ENCODE measurements around the gene ACIN1. TPM values are rescaled to one million over a fixed set of nuclear protein-coding genes. Genes with fewer than 3 reads are reported as not detected.

ACIN1 gene
- polyA plus RNA-seq, 4 donors: 53.8 to 228 (median 84.7) TPM

DNA sequence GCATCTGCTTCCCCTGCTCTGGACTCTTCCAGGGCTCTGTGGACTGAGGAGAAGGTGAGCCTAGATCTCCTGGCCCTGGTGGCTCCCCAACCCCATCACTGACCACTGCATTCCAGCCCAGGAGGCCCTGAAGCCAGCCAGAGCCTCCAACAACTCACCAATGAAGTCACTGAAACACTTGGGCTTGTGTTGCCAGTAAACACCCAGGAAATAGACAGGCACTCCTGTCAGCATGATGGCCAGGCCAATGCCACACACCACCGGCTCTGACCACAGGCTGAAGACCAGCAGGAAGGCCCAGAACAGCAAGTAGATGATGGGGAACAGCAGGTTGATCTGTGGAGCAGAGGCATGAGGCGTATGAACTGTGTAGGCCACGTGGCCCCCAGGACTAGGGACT, 32.9 kb upstream of the ACIN1 start:
- 80 to 91% (median 83%) methylated on average over 3 of the region's 3 CpGs for WGBS, 3 donors

DNA sequence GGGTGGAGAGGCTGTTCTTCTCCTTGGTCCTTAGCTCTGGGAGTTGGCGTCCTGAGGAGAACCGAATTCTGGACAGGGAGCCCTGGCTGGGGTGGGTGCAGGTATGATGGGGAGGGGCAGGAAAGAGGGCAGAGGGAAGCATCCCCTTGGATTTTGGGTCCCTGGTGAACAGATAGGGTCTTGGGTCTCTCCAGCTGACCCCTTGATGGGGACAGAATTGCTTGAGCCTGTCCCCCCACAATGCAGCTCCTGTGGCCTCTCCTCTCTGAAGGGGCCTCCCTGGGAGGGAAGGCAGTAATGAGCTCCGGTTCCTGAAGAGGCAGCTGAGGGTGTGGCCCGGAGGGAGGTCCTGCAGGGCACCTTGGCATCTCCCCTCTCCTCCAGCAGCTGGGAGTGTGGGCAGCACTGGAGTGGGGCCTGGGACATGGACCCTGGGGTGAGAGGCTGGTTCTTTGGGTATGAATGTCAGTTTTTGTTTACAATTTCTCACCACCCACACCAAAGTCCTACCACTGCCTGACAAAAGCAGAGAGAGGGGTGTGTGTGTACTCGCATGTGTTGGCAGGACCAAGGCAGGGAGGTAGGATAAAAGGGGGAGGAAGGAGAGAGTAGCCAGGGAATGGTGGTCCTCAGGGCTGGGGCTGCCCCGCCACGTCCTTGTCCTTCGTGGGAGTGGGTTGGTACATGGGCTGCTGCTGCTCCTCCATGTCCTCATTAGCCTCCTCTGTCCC, 31.8 kb upstream of the ACIN1 start:
- DNase-seq (no peak), FAIRE-seq (no peak)
- Histone ChIP-seq H3K4me3 (ENCODE audit: low read depth in 1 of 3, low read length in 3 of 3) (no peak overlapping the region), H3K27me3 (ENCODE audit: control insufficient read depth in 3 of 3, insufficient read depth in 3 of 3, low read length in 3 of 3) (no peaks in the 10 kb centered on the region), H3K9me3 (ENCODE audit: control insufficient read depth in 2 of 2, insufficient read depth in 1 of 2, low read depth in 1 of 2, low read length in 1 of 2) (no peaks in the 10 kb centered on the region), H3K36me3 (ENCODE audit: control insufficient read depth in 3 of 3, insufficient read depth in 2 of 3, low read depth in 1 of 3, low read length in 3 of 3) (peaks cover 4 to 47% (median 4%) of the 10 kb centered on the region in 3 donors), H3K4me1 (ENCODE audit: control insufficient read depth in 3 of 3, insufficient read depth in 2 of 3, low read depth in 1 of 3, low read length in 2 of 3) (peaks cover 0 to 7% (median 0%) of the 10 kb centered on the region in 3 donors), H3K27ac (ENCODE audit: low read depth in 1 of 3, low read length in 2 of 3) (no peak overlapping the region)
- 84 to 87% (median 86%) methylated on average over 8 of the region's 8 CpGs for WGBS, 3 donors

More for the DNA sequence above, 32.9 kb upstream of the ACIN1 start:
- H3K27ac ChIP-seq (ENCODE audit: low read depth in 1 of 3, low read length in 2 of 3): no peak overlapping the region
- no peak for FAIRE-seq
- H3K36me3 ChIP-seq (ENCODE audit: control insufficient read depth in 3 of 3, insufficient read depth in 2 of 3, low read depth in 1 of 3, low read length in 3 of 3): peaks cover 4 to 53% (median 4%) of the 10 kb centered on the region in 3 donors
- no peak overlapping the region for H3K4me3 ChIP-seq (ENCODE audit: low read depth in 1 of 3, low read length in 3 of 3)
- no peak for DNase-seq
- H3K4me1 ChIP-seq (ENCODE audit: control insufficient read depth in 3 of 3, insufficient read depth in 2 of 3, low read depth in 1 of 3, low read length in 2 of 3): no peaks in the 10 kb centered on the region
- no peaks in the 10 kb centered on the region for H3K27me3 ChIP-seq (ENCODE audit: control insufficient read depth in 3 of 3, insufficient read depth in 3 of 3, low read length in 3 of 3)
- H3K9me3 ChIP-seq (ENCODE audit: control insufficient read depth in 2 of 2, insufficient read depth in 1 of 2, low read depth in 1 of 2, low read length in 1 of 2): no peaks in the 10 kb centered on the region

DNA sequence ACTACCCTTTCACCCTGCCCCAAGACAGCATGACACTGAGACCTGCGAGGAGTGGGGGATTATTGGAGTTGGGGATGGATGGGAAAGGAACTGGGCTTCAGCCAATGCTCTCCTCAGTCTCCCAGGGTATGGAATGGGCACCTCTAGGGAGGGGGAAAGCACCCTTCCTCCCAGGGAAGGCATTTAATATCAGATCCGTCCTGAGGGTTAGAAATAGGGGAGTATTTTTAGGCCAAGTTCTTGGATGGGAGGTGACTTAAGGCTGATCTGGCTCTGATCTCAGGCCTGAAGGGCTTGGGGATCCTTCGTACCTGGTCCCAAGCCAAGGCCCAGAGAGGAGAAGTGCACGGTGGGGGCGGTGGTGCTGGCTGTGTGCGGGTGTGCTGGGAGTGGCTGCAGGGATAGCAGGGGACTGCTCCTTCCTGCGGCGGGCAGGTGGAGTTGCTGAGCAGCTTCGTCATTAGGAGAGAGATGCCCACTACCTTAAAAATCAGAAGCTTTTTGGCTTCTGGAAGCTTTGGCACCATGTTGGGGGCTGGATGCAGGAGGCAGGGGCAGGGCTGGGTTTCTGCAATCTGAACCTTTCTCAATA, 31.1 kb upstream of the ACIN1 start:
- no peak overlapping the region for H3K27ac ChIP-seq (ENCODE audit: low read depth in 1 of 3, low read length in 2 of 3)
- H3K9me3 ChIP-seq (ENCODE audit: control insufficient read depth in 2 of 2, insufficient read depth in 1 of 2, low read depth in 1 of 2, low read length in 1 of 2): no peaks in the 10 kb centered on the region
- no peak for FAIRE-seq
- WGBS, 3 donors: 72 to 79% (median 76%) methylated on average over 9 of the region's 9 CpGs
- H3K4me1 ChIP-seq (ENCODE audit: control insufficient read depth in 3 of 3, insufficient read depth in 2 of 3, low read depth in 1 of 3, low read length in 2 of 3): peaks cover 0 to 13% (median 0%) of the 10 kb centered on the region in 3 donors
- DNase-seq: no peak
- peaks cover 4 to 41% (median 4%) of the 10 kb centered on the region in 3 donors for H3K36me3 ChIP-seq (ENCODE audit: control insufficient read depth in 3 of 3, insufficient read depth in 2 of 3, low read depth in 1 of 3, low read length in 3 of 3)
- no peaks in the 10 kb centered on the region for H3K27me3 ChIP-seq (ENCODE audit: control insufficient read depth in 3 of 3, insufficient read depth in 3 of 3, low read length in 3 of 3)
- H3K4me3 ChIP-seq (ENCODE audit: low read depth in 1 of 3, low read length in 3 of 3): no peak overlapping the region

DNA sequence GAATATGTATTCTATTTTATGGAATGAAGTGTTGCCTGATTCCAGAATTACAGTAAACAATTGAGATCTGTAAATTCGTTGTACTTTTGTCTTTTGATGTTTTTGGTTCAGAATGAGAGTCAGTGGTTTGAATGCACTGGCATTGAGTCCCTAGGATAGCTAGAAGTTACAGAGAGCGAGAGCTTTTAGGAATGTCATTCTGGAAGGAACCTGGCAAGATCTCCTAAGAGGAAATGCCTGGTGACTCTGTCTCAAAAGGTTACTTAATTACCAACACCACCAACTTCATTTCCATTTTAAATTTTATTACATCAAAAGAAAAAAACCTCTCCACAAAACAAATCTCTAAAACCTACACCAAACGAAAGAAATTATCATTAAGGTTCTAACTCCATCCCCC, 30.1 kb upstream of the ACIN1 start:
- DNase-seq (no peak), FAIRE-seq (no peak)
- Histone ChIP-seq H3K27me3 (ENCODE audit: control insufficient read depth in 3 of 3, insufficient read depth in 3 of 3, low read length in 3 of 3) (no peaks in the 10 kb centered on the region), H3K9me3 (ENCODE audit: control insufficient read depth in 2 of 2, insufficient read depth in 1 of 2, low read depth in 1 of 2, low read length in 1 of 2) (no peaks in the 10 kb centered on the region), H3K36me3 (ENCODE audit: control insufficient read depth in 3 of 3, insufficient read depth in 2 of 3, low read depth in 1 of 3, low read length in 3 of 3) (peaks cover 4 to 38% (median 4%) of the 10 kb centered on the region in 3 donors), H3K4me1 (ENCODE audit: control insufficient read depth in 3 of 3, insufficient read depth in 2 of 3, low read depth in 1 of 3, low read length in 2 of 3) (peaks cover 0 to 16% (median 0%) of the 10 kb centered on the region in 3 donors), H3K27ac (ENCODE audit: low read depth in 1 of 3, low read length in 2 of 3) (no peak overlapping the region), H3K4me3 (ENCODE audit: low read depth in 1 of 3, low read length in 3 of 3) (no peak overlapping the region)
- 64 to 70% (median 67%) methylated on average over 3 of the region's 3 CpGs for WGBS, 3 donors

DNA sequence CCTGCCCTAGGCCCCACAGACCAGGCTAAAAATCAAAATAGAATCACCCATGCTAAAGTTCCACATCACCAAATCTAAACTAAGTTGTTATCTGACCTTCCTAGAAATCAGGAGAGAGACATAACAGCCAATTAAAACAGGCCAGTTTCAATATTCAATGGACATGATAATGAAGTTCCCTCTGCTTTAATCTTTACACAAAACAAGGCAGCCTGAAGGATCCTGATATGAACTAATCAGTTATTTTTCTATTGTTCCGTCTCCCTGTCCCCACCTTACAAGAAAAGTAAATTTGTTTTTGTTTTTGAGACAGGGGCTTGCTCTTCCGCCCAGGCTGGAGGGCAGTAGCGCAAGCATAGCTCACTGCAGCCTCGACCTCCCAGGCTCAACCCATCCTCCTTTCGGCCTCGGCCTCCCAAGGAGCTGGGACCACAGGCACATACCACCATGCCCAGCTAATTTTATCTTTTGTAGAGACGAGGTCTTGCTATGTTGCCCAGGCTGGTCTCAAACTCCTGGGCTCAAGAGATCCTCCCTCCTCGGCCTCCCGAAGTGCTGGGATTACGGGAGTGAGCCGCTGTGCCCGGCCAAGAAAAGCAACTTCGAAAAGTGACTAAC, 29.5 kb upstream of the ACIN1 start:
- peaks cover 0 to 16% (median 0%) of the 10 kb centered on the region in 3 donors for H3K4me1 ChIP-seq (ENCODE audit: control insufficient read depth in 3 of 3, insufficient read depth in 2 of 3, low read depth in 1 of 3, low read length in 2 of 3)
- no peak overlapping the region for H3K27ac ChIP-seq (ENCODE audit: low read depth in 1 of 3, low read length in 2 of 3)
- H3K4me3 ChIP-seq (ENCODE audit: low read depth in 1 of 3, low read length in 3 of 3): no peak overlapping the region
- no peaks in the 10 kb centered on the region for H3K27me3 ChIP-seq (ENCODE audit: control insufficient read depth in 3 of 3, insufficient read depth in 3 of 3, low read length in 3 of 3)
- WGBS, 3 donors: 87 to 90% (median 88%) methylated on average over 13 of the region's 13 CpGs
- no peak for FAIRE-seq
- H3K9me3 ChIP-seq (ENCODE audit: control insufficient read depth in 2 of 2, insufficient read depth in 1 of 2, low read depth in 1 of 2, low read length in 1 of 2): no peaks in the 10 kb centered on the region
- no peak for DNase-seq
- peaks cover 4 to 35% (median 4%) of the 10 kb centered on the region in 3 donors for H3K36me3 ChIP-seq (ENCODE audit: control insufficient read depth in 3 of 3, insufficient read depth in 2 of 3, low read depth in 1 of 3, low read length in 3 of 3)

DNA sequence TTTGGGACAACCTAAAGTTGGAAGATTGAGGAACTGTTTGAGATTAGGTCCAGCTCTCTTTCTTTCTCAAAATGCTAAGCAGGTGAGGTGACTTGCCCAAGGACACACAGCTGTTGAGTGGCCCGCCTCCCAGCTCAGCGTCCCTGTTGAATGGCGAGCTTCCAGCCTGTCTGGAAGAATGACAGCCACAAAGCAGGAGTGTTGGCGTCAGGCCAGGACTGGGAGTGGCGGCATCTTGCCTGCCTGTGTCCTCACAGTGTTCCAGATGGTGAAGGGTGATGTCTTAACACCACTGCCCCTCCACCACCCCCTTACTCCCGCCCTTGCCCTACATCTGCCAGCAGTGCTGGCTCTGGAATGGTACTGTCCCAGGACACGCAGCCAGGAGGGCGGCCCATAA, 28.5 kb upstream of the ACIN1 start:
- H3K4me1 ChIP-seq (ENCODE audit: control insufficient read depth in 3 of 3, insufficient read depth in 2 of 3, low read depth in 1 of 3, low read length in 2 of 3): peaks cover 0 to 16% (median 0%) of the 10 kb centered on the region in 3 donors
- peaks cover under 1 to 30% (median 4%) of the 10 kb centered on the region in 3 donors for H3K36me3 ChIP-seq (ENCODE audit: control insufficient read depth in 3 of 3, insufficient read depth in 2 of 3, low read depth in 1 of 3, low read length in 3 of 3)
- peak; percentile 74 to 93 for DNase-seq
- no peak overlapping the region for H3K27ac ChIP-seq (ENCODE audit: low read depth in 1 of 3, low read length in 2 of 3)
- no peak for FAIRE-seq
- WGBS, 3 donors: 7 to 45% (median 30%) methylated on average over 8 of the region's 8 CpGs
- no peak overlapping the region for H3K4me3 ChIP-seq (ENCODE audit: low read depth in 1 of 3, low read length in 3 of 3)
- H3K27me3 ChIP-seq (ENCODE audit: control insufficient read depth in 3 of 3, insufficient read depth in 3 of 3, low read length in 3 of 3): no peaks in the 10 kb centered on the region
- H3K9me3 ChIP-seq (ENCODE audit: control insufficient read depth in 2 of 2, insufficient read depth in 1 of 2, low read depth in 1 of 2, low read length in 1 of 2): no peaks in the 10 kb centered on the region

DNA sequence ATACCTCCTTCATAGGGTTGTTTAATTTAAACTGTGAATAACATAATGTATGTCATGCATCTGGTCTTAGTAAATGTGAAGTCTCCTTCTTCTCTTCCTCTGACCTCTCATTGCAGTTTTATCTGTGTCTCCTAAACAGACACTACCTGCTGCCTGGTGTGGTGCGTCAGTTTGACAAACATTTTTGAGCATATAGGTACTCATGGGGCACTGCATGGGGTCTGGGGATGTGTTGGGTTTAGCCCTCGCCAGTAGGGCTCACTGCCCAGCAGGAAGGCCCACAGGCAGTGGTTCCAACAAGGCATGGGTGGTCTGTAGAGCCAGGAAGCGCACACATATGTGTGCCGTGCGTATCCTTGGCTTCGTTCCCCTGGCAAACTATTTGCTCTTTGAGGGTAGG, 27.1 kb upstream of the ACIN1 start:
- DNase-seq (no peak), FAIRE-seq (no peak)
- Histone ChIP-seq H3K9me3 (ENCODE audit: control insufficient read depth in 2 of 2, insufficient read depth in 1 of 2, low read depth in 1 of 2, low read length in 1 of 2) (no peaks in the 10 kb centered on the region), H3K27me3 (ENCODE audit: control insufficient read depth in 3 of 3, insufficient read depth in 3 of 3, low read length in 3 of 3) (peaks cover 0 to 3% (median 0%) of the 10 kb centered on the region in 3 donors), H3K36me3 (ENCODE audit: control insufficient read depth in 3 of 3, insufficient read depth in 2 of 3, low read depth in 1 of 3, low read length in 3 of 3) (peaks cover 0 to 17% (median 0%) of the 10 kb centered on the region in 3 donors), H3K4me3 (ENCODE audit: low read depth in 1 of 3, low read length in 3 of 3) (no peak overlapping the region), H3K4me1 (ENCODE audit: control insufficient read depth in 3 of 3, insufficient read depth in 2 of 3, low read depth in 1 of 3, low read length in 2 of 3) (peaks cover 0 to 16% (median 0%) of the 10 kb centered on the region in 3 donors), H3K27ac (ENCODE audit: low read depth in 1 of 3, low read length in 2 of 3) (peak overlapping the region in 1 of 3 donors; percentile 80)
- 90 to 94% (median 93%) methylated on average over 6 of the region's 6 CpGs for WGBS, 3 donors

DNA sequence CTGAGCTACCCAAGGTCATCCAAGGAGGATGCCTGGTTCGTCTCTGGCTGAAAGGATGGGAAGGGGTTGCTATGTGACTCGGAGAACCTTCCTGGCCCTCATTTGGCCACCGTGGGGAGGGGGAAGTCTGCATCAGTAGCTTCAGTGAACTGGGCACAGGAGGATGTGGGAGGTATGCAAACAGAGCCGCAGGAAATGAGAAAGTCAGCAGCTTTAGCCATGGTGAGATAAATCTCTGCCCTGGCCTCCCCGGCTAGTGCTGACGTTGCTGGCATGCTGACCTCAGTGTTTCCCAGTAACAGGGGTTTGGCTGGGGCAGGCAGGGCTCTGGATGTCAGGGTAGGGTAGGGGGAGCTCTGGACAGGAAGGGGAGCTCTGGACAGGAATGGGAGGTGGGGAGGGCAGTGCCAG, 26.4 kb upstream of the ACIN1 start:
- no peak for FAIRE-seq
- Histone ChIP-seq H3K27me3 (ENCODE audit: control insufficient read depth in 3 of 3, insufficient read depth in 3 of 3, low read length in 3 of 3) (peaks cover 0 to 4% (median 0%) of the 10 kb centered on the region in 3 donors), H3K36me3 (ENCODE audit: control insufficient read depth in 3 of 3, insufficient read depth in 2 of 3, low read depth in 1 of 3, low read length in 3 of 3) (peaks cover 0 to 10% (median 0%) of the 10 kb centered on the region in 3 donors), H3K9me3 (ENCODE audit: control insufficient read depth in 2 of 2, insufficient read depth in 1 of 2, low read depth in 1 of 2, low read length in 1 of 2) (no peaks in the 10 kb centered on the region), H3K4me1 (ENCODE audit: control insufficient read depth in 3 of 3, insufficient read depth in 2 of 3, low read depth in 1 of 3, low read length in 2 of 3) (peaks cover 0 to 16% (median 0%) of the 10 kb centered on the region in 3 donors), H3K27ac (ENCODE audit: low read depth in 1 of 3, low read length in 2 of 3) (peak overlapping the region in 1 of 3 donors; percentile 80), H3K4me3 (ENCODE audit: low read depth in 1 of 3, low read length in 3 of 3) (no peak overlapping the region)
- 43 to 63% (median 53%) methylated on average over 6 of the region's 6 CpGs for WGBS, 3 donors
- peak in 1 of 2 donors; percentile 55 for DNase-seq
